ENCODE measurements around the gene USP53.

USP53 gene

DNA sequence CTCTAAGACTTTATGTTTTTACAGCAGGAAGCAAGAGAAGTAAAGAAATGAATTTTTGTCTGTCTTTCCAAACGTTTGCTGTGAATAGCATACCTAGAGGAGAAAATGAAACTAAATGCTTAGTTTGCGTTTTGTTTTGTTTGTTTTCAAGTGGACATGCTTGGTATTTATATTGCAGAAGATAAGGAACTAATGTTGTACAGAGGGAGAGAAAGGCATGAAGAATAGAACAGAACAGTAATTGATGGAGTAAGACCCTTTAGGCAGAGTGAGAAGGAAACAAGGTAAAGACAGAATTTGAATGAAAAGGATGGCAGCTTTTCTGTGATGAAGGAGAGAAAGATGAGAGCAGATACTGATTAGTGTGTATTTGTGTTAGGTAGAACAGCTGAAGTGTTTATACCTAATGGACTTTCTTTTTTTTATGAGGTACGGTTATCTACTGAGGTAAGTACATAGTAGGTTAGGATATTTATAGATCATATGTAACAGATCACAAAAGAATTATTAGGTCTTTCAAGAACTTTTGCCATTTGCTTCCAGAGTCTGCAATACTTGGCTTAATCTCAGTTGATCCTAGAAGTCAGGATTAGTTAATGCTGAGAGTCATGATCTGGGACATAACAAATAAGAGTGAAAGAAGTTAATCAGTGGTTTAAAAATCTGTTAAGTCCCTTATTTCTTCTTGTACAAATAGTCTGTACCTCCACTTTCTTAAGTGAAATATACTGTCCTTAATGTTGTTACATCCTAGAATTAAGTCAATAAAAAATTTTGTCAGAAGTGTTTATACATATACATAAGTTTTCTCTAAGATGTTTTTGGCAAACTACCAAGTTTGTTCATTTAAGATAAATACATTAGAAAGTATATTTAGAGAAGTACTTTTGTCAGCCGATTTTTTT, 72.6 kb downstream of the USP53 start:
- Histone ChIP-seq H3K4me3 (ENCODE audit: low read depth, low read length) (no peak overlapping the region), H3K9me3 (ENCODE audit: control insufficient read depth, insufficient read depth, low read depth, low read length) (no peaks in the 10 kb centered on the region), H3K36me3 (ENCODE audit: control insufficient read depth in 2 of 2, insufficient read depth in 1 of 2, low read length in 2 of 2) (no peaks in the 10 kb centered on the region), H3K4me1 (ENCODE audit: control insufficient read depth, insufficient read depth, low read length) (peaks cover 4% of the 10 kb centered on the region; the same call in 1 of the 2 replicates), H3K27ac (ENCODE audit: extremely low read depth, low read depth, low read length) (no peak overlapping the region)
- no peak for TF ChIP-seq SALL2 (tag by site-specific recombination; IDR thresholded peaks at IDR 0.05; ENCODE audit: borderline replicate concordance)
- TF ChIP-seq ZNF677 (tag by site-specific recombination; IDR thresholded peaks at IDR 0.05), result no peak
- no peak for TF ChIP-seq KLF7 (tag by site-specific recombination; IDR thresholded peaks at IDR 0.05; ENCODE audit: borderline replicate concordance)
- TF ChIP-seq, protein P1, sequence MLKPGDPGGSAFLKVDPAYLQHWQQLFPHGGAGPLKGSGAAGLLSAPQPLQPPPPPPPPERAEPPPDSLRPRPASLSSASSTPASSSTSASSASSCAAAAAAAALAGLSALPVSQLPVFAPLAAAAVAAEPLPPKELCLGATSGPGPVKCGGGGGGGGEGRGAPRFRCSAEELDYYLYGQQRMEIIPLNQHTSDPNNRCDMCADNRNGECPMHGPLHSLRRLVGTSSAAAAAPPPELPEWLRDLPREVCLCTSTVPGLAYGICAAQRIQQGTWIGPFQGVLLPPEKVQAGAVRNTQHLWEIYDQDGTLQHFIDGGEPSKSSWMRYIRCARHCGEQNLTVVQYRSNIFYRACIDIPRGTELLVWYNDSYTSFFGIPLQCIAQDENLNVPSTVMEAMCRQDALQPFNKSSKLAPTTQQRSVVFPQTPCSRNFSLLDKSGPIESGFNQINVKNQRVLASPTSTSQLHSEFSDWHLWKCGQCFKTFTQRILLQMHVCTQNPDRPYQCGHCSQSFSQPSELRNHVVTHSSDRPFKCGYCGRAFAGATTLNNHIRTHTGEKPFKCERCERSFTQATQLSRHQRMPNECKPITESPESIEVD (tag by site-specific recombination; IDR thresholded peaks at IDR 0.05), result peak; percentile 55
- TF ChIP-seq ZNF548 (tag by site-specific recombination; IDR thresholded peaks at IDR 0.05), result no peak
- no peak for TF ChIP-seq SETDB1 (IDR thresholded peaks at IDR 0.05; ENCODE audit: insufficient read length, low read length)
- TF ChIP-seq PRDM1 (tag by site-specific recombination; IDR thresholded peaks at IDR 0.05), result 0 out of 2 replicates have a peak, but pooled peaks have one; percentile 31
- no peak for TF ChIP-seq ZNF391 (tag by site-specific recombination; IDR thresholded peaks at IDR 0.05; ENCODE audit: borderline replicate concordance, low read depth)
- TF ChIP-seq WT1 (tag by site-specific recombination; IDR thresholded peaks at IDR 0.05), result no peak
- TF ChIP-seq ZNF366 (tag by site-specific recombination; conservative IDR thresholded peaks at IDR 0.05), result peak; percentile 62; the same call in 1 of the 2 replicates
- TF ChIP-seq ZNF514 (tag by site-specific recombination; IDR thresholded peaks at IDR 0.05), result no peak
- TF ChIP-seq ZNF174 (tag by site-specific recombination; IDR thresholded peaks at IDR 0.05), result no peak
- TF ChIP-seq ZNF560 (tag by site-specific recombination; IDR thresholded peaks at IDR 0.05; ENCODE audit: borderline replicate concordance), result no peak
- TF ChIP-seq ZSCAN16 (tag by site-specific recombination; IDR thresholded peaks at IDR 0.05), result no peak
- no peak for TF ChIP-seq ZNF2 (tag by site-specific recombination; IDR thresholded peaks at IDR 0.05)
- TF ChIP-seq MYNN (tag by site-specific recombination; IDR thresholded peaks at IDR 0.05; ENCODE audit: borderline replicate concordance), result no peak
- no peak for TF ChIP-seq ZNF114 (tag by site-specific recombination; IDR thresholded peaks at IDR 0.05)
- no peak for TF ChIP-seq ZFP69B (tag by site-specific recombination; IDR thresholded peaks at IDR 0.05)
- no peak for TF ChIP-seq ZNF791 (tag by site-specific recombination; IDR thresholded peaks at IDR 0.05)
- TF ChIP-seq ZNF473 (tag by site-specific recombination; IDR thresholded peaks at IDR 0.05), result no peak
- no peak for TF ChIP-seq SCRT2 (tag by site-specific recombination; IDR thresholded peaks at IDR 0.05)
- peak; percentile 98 for TF ChIP-seq ZBTB17 (tag by site-specific recombination; IDR thresholded peaks at IDR 0.05)
- TF ChIP-seq ZNF155 (tag by site-specific recombination; IDR thresholded peaks at IDR 0.05), result no peak
- TF ChIP-seq ZNF544 (tag by site-specific recombination; IDR thresholded peaks at IDR 0.05), result no peak
- TF ChIP-seq ZNF37A (tag by site-specific recombination; IDR thresholded peaks at IDR 0.05), result no peak
- TF ChIP-seq KLF9 (tag by site-specific recombination; IDR thresholded peaks at IDR 0.05; ENCODE audit: low read depth), result no peak
- TF ChIP-seq ZNF175 (tag by site-specific recombination; IDR thresholded peaks at IDR 0.05), result no peak
- TF ChIP-seq ZNF843 (tag by site-specific recombination; IDR thresholded peaks at IDR 0.05), result no peak
- no peak for TF ChIP-seq ZNF510 (tag by site-specific recombination; IDR thresholded peaks at IDR 0.05; ENCODE audit: insufficient replicate concordance)
- CTCF ChIA-PET, result interaction anchor here (0.6 kb wide), 1 partner anchor 245 kb away, joined by 4 read pairs; no protein-coding TSS in a partner anchor
- POLR2A ChIA-PET, result no interaction called here
